Bone marrow (tissue), 2 donors: Measurements from ENCODE around the gene IGSF9.
A peak's percentile ranks its signal among the peaks of the same experiment; 100 is the strongest.
"Not testable (repeated sequence)": the region's sequence is repeated elsewhere in the genome, so short reads cannot be mapped to it uniquely, and the experiment has no call there.

ENCODE experiments used
- DNase-seq, 2 donors: peaks; one replicate each; lab custom pipeline; 2025; lab: John Stamatoyannopoulos, UW

The IGSF9 gene

DNA sequence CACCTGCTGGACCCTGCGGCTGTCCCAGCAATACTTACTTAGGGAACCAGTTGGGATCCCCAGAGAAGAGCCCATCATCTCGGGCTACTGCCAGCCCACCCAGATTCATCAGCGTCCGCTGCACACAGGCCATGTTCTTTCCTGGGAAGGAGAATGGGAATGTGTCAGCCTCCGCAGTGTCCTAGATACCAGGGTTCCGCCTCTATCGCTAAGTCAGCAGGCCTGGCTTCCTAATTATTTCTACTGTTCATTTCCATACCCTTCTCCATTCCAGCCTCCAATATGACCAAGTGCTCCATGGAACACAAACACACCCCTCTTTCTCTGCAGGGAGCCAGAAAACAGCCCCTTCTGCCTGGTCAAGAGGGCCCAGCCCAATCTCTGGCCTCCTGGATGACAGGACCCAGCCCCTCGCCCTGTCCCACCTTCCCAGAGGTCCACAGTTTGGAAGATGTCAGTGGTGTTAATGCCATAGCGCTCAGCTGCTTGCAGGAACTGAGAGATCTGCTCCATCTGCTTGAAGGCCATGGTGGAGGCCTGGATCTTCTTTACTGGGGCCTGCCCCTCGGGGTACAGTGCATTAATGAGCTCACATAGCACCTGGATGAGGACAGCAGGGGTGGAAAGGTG, 26.1 kb downstream of the IGSF9 start:
- no peak for DNase-seq

DNA sequence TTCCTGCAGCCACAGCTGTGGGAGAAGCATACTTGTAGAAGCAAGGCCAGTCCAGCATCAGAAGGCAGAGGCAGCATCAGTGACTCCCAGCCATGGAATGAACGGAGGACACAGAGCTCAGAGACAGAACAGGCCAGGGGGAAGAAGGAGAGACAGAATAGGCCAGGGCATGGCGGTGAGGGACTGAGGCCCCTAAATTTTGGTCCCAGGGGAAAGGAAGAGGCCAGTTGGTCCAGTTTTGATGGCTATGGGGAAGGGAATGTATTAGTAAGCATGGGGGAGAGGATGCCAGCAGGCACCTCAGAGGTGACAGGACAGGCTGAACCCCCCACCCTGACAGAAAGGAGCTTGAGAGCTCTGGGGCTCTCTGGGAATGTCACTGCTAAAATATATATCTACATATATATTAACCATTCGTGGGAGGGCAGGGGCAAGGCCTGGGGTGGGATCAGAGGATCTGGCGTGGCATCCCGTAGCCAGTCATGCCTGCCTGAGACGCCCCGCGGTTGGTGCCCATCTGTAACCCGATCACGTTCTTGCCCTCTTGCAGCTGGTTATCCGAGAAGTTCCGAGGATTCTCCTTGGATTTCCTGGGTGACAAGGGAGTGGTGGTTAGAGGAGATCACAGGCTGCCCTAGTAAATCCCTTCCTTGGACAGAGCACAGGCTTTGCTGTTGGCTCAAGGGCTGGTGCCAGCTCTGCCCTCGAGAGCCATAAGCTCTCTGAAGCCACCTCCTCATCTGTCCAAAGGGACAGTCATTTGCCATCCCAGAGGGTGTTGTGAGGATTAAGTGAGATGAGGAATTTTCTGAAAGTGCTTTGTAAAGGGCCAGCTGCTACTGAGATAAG, 26.8 kb downstream of the IGSF9 start:
- no peak for DNase-seq

- peak in 1 of 2 donors; percentile 9 for DNase-seq
These were observed 27.7 kb downstream of the IGSF9 start for GRCh38 chr1:159917533-159918351.

- no peak for DNase-seq
These were observed 29.0 kb downstream of the IGSF9 start for GRCh38 chr1:159916242-159917051.

GRCh38 chr1:159915571-159916241, 29.7 kb downstream of the IGSF9 start:
- DNase-seq, result no peak

DNA sequence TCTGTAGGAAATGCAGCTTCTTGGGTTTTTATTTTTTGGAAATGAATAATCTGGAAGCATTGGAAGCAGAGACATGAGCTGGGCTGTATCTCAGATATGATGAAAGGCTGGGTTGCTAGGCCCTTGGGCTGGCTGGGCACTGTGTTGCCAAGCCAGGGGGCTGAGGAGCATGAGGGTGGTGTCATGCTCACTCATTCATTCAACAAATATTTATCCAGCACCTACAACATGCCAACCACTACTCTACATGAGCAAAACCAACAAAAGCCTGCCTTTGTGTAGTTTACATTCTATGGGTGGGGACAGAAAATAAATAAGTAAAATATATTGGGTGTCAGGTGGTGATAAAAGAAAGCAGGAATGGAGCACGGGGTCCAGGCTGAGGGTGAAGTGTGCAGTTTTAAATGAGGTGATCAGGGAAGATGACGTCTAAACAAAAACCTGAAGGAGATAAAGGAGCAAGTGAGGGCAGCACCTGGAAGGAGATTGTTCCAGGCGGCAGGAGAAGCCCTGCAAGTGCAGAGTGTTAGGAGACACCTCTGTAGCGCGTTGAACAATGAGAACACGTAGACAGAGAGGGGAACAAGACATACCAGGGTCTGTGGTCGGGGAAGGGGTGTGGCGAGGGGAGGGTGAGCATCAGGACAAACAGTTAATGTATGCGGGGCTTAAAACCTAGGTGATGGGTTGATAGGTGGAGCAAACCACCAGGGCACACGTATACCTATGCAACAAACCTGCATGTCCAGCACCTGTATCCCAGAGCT, 31.0 kb downstream of the IGSF9 start:
- DNase-seq, result no peak

GRCh38 chr1:159913451-159914192, 31.8 kb downstream of the IGSF9 start:
- no peak for DNase-seq

- DNase-seq, result no peak
These were observed 33.9 kb downstream of the IGSF9 start for GRCh38 chr1:159911326-159912070.

- DNase-seq, result no peak
These were observed 37.1 kb downstream of the IGSF9 start for GRCh38 chr1:159908031-159908940.

GRCh38 chr1:159906960-159907359, 38.5 kb downstream of the IGSF9 start:
- DNase-seq, result no peak

GRCh38 chr1:159904036-159904435, 41.4 kb downstream of the IGSF9 start:
- not testable (repeated sequence) for DNase-seq

DNA sequence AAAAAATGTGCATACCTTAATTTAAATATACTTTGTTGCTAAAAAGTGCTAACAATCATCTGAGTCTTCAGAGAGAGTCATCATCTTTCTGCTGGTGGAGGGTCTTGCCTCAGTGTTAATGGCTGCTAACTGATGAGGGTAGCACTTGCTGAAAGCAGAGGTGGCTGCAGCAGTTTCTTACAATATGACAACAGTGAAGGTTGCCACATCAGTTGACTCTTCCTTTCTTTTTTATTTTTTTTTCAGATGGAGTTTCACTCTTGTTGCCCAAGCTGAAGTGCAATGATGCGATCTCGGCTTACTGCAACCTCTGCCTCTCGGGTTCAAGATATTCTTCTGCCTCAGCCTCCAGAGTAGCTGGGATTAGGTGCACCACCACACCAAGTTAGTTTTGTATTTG, 42.9 kb downstream of the IGSF9 start:
- no peak for DNase-seq

GRCh38 chr1:159900755-159901360, 44.6 kb downstream of the IGSF9 start:
- no peak for DNase-seq

DNA sequence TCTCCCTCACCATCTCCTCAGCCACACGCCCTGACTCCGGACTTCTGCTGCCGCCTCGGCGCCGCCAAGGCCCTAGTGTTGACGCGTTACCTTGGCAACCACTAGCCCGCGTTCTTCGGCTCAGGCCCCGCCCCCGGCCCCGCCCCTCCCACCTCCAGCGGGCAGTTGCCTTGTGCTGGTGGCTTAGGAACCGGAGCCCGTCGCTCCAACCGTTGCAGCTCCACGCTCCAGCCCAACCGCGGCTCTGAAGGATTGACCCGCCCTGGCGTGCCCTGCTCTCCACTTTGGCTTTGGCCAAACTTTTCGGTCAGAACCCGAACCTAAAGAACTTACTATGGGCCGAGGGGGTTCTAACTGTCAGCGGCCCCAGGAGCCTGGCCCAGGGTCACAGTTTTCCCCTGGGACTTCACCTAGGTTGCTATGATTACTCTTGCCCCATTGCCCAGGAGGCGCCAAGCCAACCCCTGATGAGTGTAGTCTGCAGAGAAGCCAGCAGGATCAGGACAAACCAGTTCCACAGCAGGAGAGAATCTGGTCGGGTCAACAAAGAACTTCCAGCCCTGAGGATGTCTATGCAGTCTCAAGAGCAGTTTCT, 45.2 kb downstream of the IGSF9 start, which contains the start of gene CFAP45:
TSS of gene CFAP45 (minus strand) at position 80 of the 595 bp plus-strand sequence. CDS start at position 13, 67 bp downstream.
- DNase-seq, result no peak

DNA sequence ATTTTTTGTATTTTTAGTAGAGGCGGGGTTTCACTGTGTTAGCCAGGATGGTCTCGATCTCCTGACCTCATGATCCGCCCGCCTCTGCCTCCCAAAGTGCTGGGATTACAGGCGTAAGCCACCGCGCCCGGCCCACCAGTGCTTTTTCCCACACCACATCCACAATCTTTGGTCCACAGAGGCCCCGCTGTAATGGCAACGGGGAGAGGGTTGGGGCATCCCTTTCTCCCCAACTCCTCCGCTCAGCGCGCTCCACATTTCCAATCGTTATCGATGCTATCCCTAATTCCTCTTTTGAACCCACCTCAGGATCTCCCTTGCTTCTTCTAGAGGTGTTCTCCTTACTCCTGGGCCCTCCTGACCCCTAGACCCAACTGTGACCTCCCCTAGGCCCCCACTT, 45.8 kb downstream of the IGSF9 start:
- DNase-seq, result not testable (repeated sequence)

DNA sequence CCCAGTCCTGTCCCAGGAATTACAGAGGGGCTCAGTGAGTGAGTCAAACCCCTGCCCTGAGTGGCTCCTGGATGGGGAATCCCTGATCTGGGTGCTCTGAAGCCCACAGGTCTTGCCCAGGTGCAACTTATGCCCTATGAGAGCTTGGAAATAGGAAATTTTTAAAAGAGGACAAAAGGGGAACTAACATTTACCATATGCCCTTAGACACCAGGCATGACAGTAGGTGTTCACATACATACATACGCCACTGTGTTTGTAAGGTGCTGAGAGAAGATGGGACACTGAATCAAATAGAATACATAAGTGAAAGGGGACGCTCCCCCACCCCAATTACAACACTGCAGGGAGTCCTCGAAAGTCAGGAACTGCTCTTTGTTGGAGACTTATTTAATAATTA, 46.9 kb downstream of the IGSF9 start:
- no peak for DNase-seq

DNA sequence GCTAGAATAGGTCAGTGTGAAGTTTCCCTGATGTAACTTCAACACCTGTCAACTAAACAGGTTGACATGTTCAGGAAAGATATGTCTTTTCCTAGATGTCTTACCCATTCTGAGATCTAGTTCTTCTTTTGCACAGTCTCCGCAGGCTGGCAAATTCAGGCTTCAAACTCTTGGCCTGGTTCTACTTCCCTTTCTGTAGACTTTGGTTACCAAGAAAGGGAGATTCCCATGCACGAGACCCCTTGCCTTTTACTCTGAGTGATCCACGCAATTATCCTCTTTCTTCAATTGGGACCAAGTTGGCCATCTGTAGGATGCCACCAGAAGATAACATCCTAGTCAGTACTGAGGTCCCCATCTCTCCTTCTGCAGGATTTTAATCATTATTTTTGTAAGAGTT, 47.5 kb downstream of the IGSF9 start:
- peak in 1 of 2 donors; percentile 12 for DNase-seq
